ENCODE data around the gene JAZF1. TPM values are rescaled to one million over a fixed set of nuclear protein-coding genes. Genes with fewer than 3 reads are reported as not detected.

The JAZF1 gene
- total RNA-seq, 1 experiment from 2014 or later: 14.2 TPM

DNA sequence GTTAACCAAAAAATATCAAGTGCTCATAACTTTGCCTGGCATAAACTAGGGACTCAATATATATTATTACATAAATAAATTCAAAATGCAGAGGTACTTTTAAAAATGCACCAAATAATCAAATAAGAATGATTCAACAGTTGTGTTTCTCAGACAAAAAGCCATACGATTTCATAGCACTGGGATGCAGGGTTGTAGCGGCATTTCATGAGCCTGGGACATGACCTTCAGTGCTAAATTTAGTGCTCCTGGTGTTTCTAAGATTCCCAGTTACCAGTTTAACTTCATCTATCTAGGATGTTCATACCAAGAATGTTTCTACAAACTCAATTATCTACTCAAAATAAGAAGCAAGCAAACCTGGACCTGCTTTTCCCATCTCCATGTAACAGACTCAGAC is 4.0 kb downstream of the JAZF1 start:
- H3K4me1 Mint-ChIP-seq (ENCODE audit: insufficient read depth, unreplicated experiment): peaks cover 11% of the 10 kb centered on the region
- H3K27me3 Mint-ChIP-seq (ENCODE audit: insufficient read depth, unreplicated experiment): no peaks in the 10 kb centered on the region
- CTCF ChIA-PET: interaction anchor here (0.6 to 1.3 kb wide), 2 partner anchors 10 to 75 kb away, joined by 3 read pairs; no protein-coding TSS in a partner anchor
- H3K9me3 Mint-ChIP-seq (ENCODE audit: unreplicated experiment): no peaks in the 10 kb centered on the region
- no peak overlapping the region for H3K27ac Mint-ChIP-seq (ENCODE audit: low read depth, unreplicated experiment)
- TF ChIP-seq, protein P1, sequence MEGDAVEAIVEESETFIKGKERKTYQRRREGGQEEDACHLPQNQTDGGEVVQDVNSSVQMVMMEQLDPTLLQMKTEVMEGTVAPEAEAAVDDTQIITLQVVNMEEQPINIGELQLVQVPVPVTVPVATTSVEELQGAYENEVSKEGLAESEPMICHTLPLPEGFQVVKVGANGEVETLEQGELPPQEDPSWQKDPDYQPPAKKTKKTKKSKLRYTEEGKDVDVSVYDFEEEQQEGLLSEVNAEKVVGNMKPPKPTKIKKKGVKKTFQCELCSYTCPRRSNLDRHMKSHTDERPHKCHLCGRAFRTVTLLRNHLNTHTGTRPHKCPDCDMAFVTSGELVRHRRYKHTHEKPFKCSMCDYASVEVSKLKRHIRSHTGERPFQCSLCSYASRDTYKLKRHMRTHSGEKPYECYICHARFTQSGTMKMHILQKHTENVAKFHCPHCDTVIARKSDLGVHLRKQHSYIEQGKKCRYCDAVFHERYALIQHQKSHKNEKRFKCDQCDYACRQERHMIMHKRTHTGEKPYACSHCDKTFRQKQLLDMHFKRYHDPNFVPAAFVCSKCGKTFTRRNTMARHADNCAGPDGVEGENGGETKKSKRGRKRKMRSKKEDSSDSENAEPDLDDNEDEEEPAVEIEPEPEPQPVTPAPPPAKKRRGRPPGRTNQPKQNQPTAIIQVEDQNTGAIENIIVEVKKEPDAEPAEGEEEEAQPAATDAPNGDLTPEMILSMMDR (IDR thresholded peaks at IDR 0.05; ENCODE audit: unreplicated experiment): no peak
- no TSS peak for BruUV-seq (replicated peaks)
- POLR2A ChIA-PET: interaction anchor here (2.4 kb wide), 1 partner anchor 10 kb away, joined by 9 read pairs; no protein-coding TSS in a partner anchor
- no peaks in the 10 kb centered on the region for H3K36me3 Mint-ChIP-seq (ENCODE audit: insufficient read depth, unreplicated experiment)
- intact Hi-C loops (cut with micrococcal nuclease): no loop called here
- H3K4me3 Mint-ChIP-seq (ENCODE audit: unreplicated experiment): no peak overlapping the region
- no peak for DNase-seq (ENCODE audit: unreplicated experiment)

DNA sequence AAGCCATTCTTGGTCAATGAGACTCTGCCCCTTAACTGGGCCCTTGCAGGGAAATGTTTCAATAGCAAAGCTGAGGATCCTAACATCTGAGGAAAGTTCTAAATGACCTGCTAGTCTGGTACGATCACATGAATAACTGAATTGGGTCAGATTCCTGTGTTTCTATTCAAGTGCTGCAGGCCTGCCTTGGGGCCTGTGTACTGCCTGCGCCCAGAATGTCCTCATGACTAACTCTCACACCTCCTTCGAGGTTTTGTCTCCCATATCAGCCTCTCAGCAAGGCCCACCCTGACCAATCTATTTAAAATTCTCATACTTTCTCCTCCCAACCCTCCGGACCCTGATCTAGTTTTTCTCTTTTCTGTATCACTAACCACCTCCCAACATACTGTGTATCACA is 4.4 kb downstream of the JAZF1 start:
- no peak overlapping the region for H3K27ac Mint-ChIP-seq (ENCODE audit: low read depth, unreplicated experiment)
- CTCF ChIA-PET: interaction anchor here (1.3 kb wide), 1 partner anchor 9 kb away, joined by 3 read pairs; no protein-coding TSS in a partner anchor
- intact Hi-C loops (cut with micrococcal nuclease): no loop called here
- no TSS peak for BruUV-seq (replicated peaks)
- TF ChIP-seq, protein P1 (IDR thresholded peaks at IDR 0.05; ENCODE audit: unreplicated experiment): no peak
- no peaks in the 10 kb centered on the region for H3K27me3 Mint-ChIP-seq (ENCODE audit: insufficient read depth, unreplicated experiment)
- H3K9me3 Mint-ChIP-seq (ENCODE audit: unreplicated experiment): no peaks in the 10 kb centered on the region
- no peak for DNase-seq (ENCODE audit: unreplicated experiment)
- POLR2A ChIA-PET: interaction anchor here (0.6 to 2.4 kb wide), 2 partner anchors 9 to 13 kb away, joined by 3 to 9 read pairs; no protein-coding TSS in a partner anchor
- peaks cover 11% of the 10 kb centered on the region for H3K4me1 Mint-ChIP-seq (ENCODE audit: insufficient read depth, unreplicated experiment)
- no peaks in the 10 kb centered on the region for H3K36me3 Mint-ChIP-seq (ENCODE audit: insufficient read depth, unreplicated experiment)
- H3K4me3 Mint-ChIP-seq (ENCODE audit: unreplicated experiment): no peak overlapping the region

DNA sequence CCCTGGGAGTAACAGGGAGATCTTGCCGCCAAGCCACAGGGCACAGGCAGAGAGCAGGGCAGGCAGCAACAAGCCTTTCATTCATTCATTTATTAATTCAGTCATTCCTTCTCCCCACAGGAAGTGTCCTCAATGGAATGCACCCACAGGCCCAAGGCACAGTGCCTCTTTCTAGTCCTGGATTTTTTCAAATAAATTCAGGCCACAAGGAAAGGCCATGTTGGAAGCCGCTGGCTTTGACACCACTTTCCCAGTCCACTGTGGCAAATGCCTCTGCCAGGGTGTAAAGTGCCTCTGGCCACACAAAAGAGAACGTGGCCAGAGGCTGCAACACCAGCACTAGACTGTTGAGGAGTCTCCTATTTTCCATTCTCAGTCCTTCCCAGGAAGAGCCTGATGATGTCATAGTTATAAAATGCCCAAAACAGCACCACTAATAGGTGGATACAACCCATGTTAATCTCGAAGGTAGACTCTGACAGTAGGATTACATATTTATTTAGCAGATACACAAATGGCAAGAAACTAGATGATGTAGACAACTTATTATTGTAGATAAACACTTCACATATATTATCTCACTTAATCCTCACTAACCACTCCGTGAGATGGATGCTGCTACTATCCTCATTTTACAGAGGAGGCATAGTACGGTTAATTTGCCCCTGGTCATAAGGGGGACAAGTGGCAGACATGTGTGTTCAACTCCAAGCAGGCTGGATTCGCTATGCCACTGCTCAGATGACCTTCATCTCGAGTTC is 5.5 kb downstream of the JAZF1 start:
- Mint-ChIP-seq H3K27me3 (ENCODE audit: insufficient read depth, unreplicated experiment) (no peaks in the 10 kb centered on the region), H3K4me1 (ENCODE audit: insufficient read depth, unreplicated experiment) (peaks cover 6% of the 10 kb centered on the region), H3K9me3 (ENCODE audit: unreplicated experiment) (no peaks in the 10 kb centered on the region), H3K27ac (ENCODE audit: low read depth, unreplicated experiment) (no peak overlapping the region), H3K4me3 (ENCODE audit: unreplicated experiment) (no peak overlapping the region), H3K36me3 (ENCODE audit: insufficient read depth, unreplicated experiment) (no peaks in the 10 kb centered on the region)
- DNase-seq (ENCODE audit: unreplicated experiment): no peak
- TF ChIP-seq, protein P1 (IDR thresholded peaks at IDR 0.05; ENCODE audit: unreplicated experiment): no peak
- BruUV-seq (replicated peaks): no TSS peak
- ChIA-PET POLR2A (interaction anchor here (0.6 to 2.4 kb wide), 2 partner anchors 8 to 605 kb away, joined by 3 to 9 read pairs; no protein-coding TSS in a partner anchor), CTCF (interaction anchor here (0.6 to 1.3 kb wide), 2 partner anchors 8 to 97 kb away, joined by 3 read pairs; no protein-coding TSS in a partner anchor)
- intact Hi-C loops (cut with micrococcal nuclease): no loop called here

DNA sequence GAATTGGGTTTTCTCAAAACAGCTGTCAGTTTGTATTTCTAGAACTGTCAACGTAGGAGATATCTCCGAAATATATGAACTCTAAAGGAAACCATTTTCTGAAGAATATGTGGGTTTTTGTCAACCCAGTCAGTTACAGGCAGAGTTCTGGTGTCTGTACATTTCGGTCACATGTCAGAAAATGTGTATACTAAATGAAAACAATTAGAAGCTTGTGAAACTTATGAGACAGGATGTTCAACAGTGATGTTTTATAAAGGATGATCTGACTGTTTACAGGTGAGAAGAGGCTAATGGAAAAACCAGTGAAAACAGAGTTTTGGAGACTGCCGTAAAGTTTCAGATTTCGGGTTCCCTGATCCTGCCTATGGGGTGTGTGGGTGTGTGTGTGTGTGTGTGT is 6.2 kb downstream of the JAZF1 start:
- TF ChIP-seq, protein P1 (IDR thresholded peaks at IDR 0.05; ENCODE audit: unreplicated experiment): no peak
- CTCF ChIA-PET: no interaction called here
- intact Hi-C loops (cut with micrococcal nuclease): no loop called here
- Mint-ChIP-seq H3K9me3 (ENCODE audit: unreplicated experiment) (no peaks in the 10 kb centered on the region), H3K36me3 (ENCODE audit: insufficient read depth, unreplicated experiment) (no peaks in the 10 kb centered on the region), H3K27ac (ENCODE audit: low read depth, unreplicated experiment) (no peak overlapping the region), H3K4me3 (ENCODE audit: unreplicated experiment) (no peak overlapping the region), H3K4me1 (ENCODE audit: insufficient read depth, unreplicated experiment) (peaks cover 7% of the 10 kb centered on the region), H3K27me3 (ENCODE audit: insufficient read depth, unreplicated experiment) (no peaks in the 10 kb centered on the region)
- POLR2A ChIA-PET: interaction anchor here (0.6 kb wide), 1 partner anchor 605 kb away, joined by 3 read pairs; no protein-coding TSS in a partner anchor
- DNase-seq (ENCODE audit: unreplicated experiment): no peak
- no TSS peak for BruUV-seq (replicated peaks)

Measured in MCF 10A (cell line).